GM19239 (cell line): ENCODE data around the gene SEMA5A.

Source experiments
- DNase-seq: peaks from one replicate; pipeline ENCODE4 v3.0.0; 2011; ENCODE audit warnings: low spot score; ENCODE audit not compliant: insufficient read length
- FAIRE-seq: peaks from 2 replicates; lab custom pipeline; 2011; peaks lifted over from hg19 to GRCh38; lab: Jason Lieb, UNC

SEMA5A gene

GRCh38 chr5:9245071-9245470 lies 300.8 kb downstream of the SEMA5A start:
- DNase-seq (no peak), FAIRE-seq (no peak)

GRCh38 chr5:9244417-9244816 lies 301.5 kb downstream of the SEMA5A start:
- FAIRE-seq, result no peak
- DNase-seq, result no peak

GRCh38 chr5:9241479-9242305 lies 304.2 kb downstream of the SEMA5A start:
- FAIRE-seq (no peak), DNase-seq (no peak)

GRCh38 chr5:9240431-9240830 lies 305.4 kb downstream of the SEMA5A start:
- no peak for FAIRE-seq
- no peak for DNase-seq

GRCh38 chr5:9239626-9240025 lies 306.2 kb downstream of the SEMA5A start:
- DNase-seq (no peak), FAIRE-seq (no peak)

- DNase-seq (no peak), FAIRE-seq (no peak)
Measured at GRCh38 chr5:9239071-9239470, 306.8 kb downstream of the SEMA5A start.

GRCh38 chr5:9233712-9234111 lies 312.2 kb downstream of the SEMA5A start:
- FAIRE-seq, result no peak

GRCh38 chr5:9233035-9233434 lies 312.8 kb downstream of the SEMA5A start:
- DNase-seq, result no peak
- FAIRE-seq, result no peak

More at GRCh38 chr5:9233712-9234111, 312.2 kb downstream of the SEMA5A start:
- no peak for DNase-seq

- DNase-seq, result no peak
- FAIRE-seq, result no peak
Measured at GRCh38 chr5:9231842-9232241, 314.0 kb downstream of the SEMA5A start.

- no peak for DNase-seq
Measured at GRCh38 chr5:9230355-9230754, 315.5 kb downstream of the SEMA5A start.

GRCh38 chr5:9226016-9226536 lies 319.8 kb downstream of the SEMA5A start:
- no peak for FAIRE-seq

More at GRCh38 chr5:9230355-9230754, 315.5 kb downstream of the SEMA5A start:
- no peak for FAIRE-seq

GRCh38 chr5:9222054-9222976 lies 323.6 kb downstream of the SEMA5A start:
- no peak for FAIRE-seq
- no peak for DNase-seq

More at GRCh38 chr5:9226016-9226536, 319.8 kb downstream of the SEMA5A start:
- no peak for DNase-seq

- FAIRE-seq (no peak), DNase-seq (no peak)
Measured at GRCh38 chr5:9218358-9218757, 327.5 kb downstream of the SEMA5A start.

GRCh38 chr5:9212605-9213004 lies 333.3 kb downstream of the SEMA5A start:
- no peak for DNase-seq

GRCh38 chr5:9209846-9210492 lies 335.9 kb downstream of the SEMA5A start:
- FAIRE-seq, result no peak
- no peak for DNase-seq

More at GRCh38 chr5:9212605-9213004, 333.3 kb downstream of the SEMA5A start:
- no peak for FAIRE-seq

GRCh38 chr5:9207817-9208418 lies 338.0 kb downstream of the SEMA5A start:
- no peak for FAIRE-seq
- DNase-seq, result no peak

GRCh38 chr5:9202636-9203035 lies 343.2 kb downstream of the SEMA5A start:
- FAIRE-seq (no peak), DNase-seq (no peak)

GRCh38 chr5:9201761-9202160 lies 344.1 kb downstream of the SEMA5A start:
- DNase-seq, result no peak
- FAIRE-seq, result no peak

- no peak for DNase-seq
- FAIRE-seq, result no peak
Measured at GRCh38 chr5:9201011-9201410, 344.9 kb downstream of the SEMA5A start.

GRCh38 chr5:9198394-9198793 lies 347.5 kb downstream of the SEMA5A start:
- DNase-seq (no peak), FAIRE-seq (no peak)
